Dedifferentiated amniotic fluid mesenchymal stem cell (primary cell): ENCODE measurements around the gene SPATA31D1.

Experiments used
- DNase-seq: peaks from one replicate; pipeline ENCODE4 v3.0.0-alpha.2; 2016; ENCODE audit errors: extremely low spot score

Gene SPATA31D1

GRCh38 chr9:82021198-82021597 is 32.6 kb downstream of the SPATA31D1 start:
- peak; percentile 64 for DNase-seq

GRCh38 chr9:82022121-82022520 is 33.5 kb downstream of the SPATA31D1 start:
- DNase-seq = no peak

GRCh38 chr9:82024908-82025307 is 36.3 kb downstream of the SPATA31D1 start:
- no peak for DNase-seq

GRCh38 chr9:82031538-82032280 is 43.1 kb downstream of the SPATA31D1 start:
- DNase-seq = peak; percentile 64

GRCh38 chr9:82034956-82035731 is 46.6 kb downstream of the SPATA31D1 start:
- no peak for DNase-seq

- DNase-seq = no peak
Measured at GRCh38 chr9:82036086-82036485, 47.5 kb downstream of the SPATA31D1 start.

- DNase-seq = no peak
Measured at GRCh38 chr9:82037126-82037525, 48.6 kb downstream of the SPATA31D1 start.

- DNase-seq = no peak
Measured at GRCh38 chr9:82038897-82039296, 50.3 kb downstream of the SPATA31D1 start.
